Breast epithelium (tissue), 3 donors: ENCODE results near the gene SLC4A8.

ENCODE experiments used
- CTCF ChIP-seq, 3 donors: fragments of 450-650 bp; IDR thresholded peaks; one replicate each; pipeline ENCODE4 v1.5.1; 2016 to 2017; ENCODE audit warnings: antibody characterized with exemption in 3 of 3, mild to moderate bottlenecking in 3 of 3, moderate library complexity in 3 of 3
- POLR2A ChIP-seq: fragments of 450-650 bp; IDR thresholded peaks from one replicate; pipeline ENCODE4 v1.6.1; 2016; ENCODE audit warnings: antibody characterized with exemption, mild to moderate bottlenecking, moderate library complexity

DNA sequence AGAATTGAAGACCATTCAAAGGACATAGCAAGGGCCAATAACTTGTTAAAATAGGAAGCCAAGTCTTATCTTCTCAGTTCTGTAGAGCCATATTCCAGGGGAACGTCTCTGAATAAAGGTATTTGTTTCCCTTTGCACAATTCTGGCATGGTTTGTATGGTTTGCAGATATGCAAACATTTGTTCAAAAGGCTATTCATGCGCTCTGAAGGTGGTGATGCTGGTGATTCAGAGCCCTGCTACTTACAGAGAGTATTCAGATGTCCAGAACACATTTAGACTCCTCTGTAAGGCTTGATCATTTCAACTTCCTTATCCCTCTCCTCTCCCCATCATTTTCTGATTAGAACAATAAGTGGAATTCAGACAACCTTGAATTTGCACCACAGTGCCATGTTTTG lies 35.9 kb downstream of the SLC4A8 start:
- TF ChIP-seq CTCF (IDR thresholded peaks at IDR 0.05) (no peak), POLR2A (no peak)
